ENCODE results near the gene SPATA9.

Gene SPATA9

GRCh38 chr5:95613514-95613913, 69.3 kb downstream of the SPATA9 start:
- no peak for DNase-seq

GRCh38 chr5:95611396-95611795, 71.4 kb downstream of the SPATA9 start:
- no peak for DNase-seq

GRCh38 chr5:95610546-95610945, 72.2 kb downstream of the SPATA9 start:
- no peak for DNase-seq

- no peak for DNase-seq
These were observed 73.1 kb downstream of the SPATA9 start for GRCh38 chr5:95609711-95610110.
